Nucleus accumbens (tissue), 56 donors: ENCODE data around the gene LEF1.

Experiments used
- DNase-seq, 56 donors: peaks; one replicate each; lab custom pipeline; 2025; lab: John Stamatoyannopoulos, UW

LEF1 gene

DNA sequence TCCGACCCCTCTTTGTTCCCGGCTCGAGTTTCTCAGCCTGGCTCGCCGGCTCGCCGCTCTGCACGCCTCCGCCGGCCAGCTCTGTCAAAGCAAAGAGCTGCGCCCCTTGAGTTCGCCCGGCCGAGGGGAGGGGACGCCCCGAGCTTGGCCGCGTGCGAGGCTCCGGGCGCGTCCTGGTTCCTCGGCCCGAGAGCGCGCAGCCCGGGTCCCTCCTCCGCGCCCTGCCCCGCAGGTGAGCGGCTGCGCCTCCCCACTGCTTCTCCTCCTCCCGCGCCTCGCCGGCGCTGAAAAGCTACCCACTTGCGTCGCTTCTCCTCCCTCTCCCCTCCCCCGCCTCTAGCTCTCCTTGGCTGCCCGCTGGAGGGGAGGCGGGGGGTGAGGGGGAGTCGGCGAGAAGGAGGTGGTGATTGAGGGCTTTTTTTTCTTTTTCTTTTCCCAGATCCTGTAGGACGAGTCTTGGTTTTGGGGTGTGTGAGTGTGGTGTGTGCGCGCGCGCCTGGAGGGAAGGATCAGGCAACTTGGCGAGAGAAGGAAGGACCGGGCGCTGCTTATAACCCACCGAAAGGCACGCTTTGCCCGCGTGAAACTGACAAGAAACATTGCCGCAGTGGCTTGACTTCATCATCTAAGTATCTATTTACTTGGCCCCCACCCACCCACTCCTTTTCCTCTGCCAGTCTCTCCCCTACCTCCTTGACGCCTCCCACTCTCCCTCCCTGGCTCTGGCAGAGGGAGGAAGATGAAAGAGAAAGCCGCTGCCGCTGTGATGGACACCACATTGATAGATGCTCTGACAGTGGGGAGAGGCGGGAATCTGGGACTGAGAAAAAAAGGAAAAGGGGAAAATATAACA is at the start of gene LEF1:
TSS of gene LEF1 (minus strand) at position 262 of the 853 bp plus-strand sequence. CDS start 1,165 bp downstream, outside the sequence.
- DNase-seq: no peak

DNA sequence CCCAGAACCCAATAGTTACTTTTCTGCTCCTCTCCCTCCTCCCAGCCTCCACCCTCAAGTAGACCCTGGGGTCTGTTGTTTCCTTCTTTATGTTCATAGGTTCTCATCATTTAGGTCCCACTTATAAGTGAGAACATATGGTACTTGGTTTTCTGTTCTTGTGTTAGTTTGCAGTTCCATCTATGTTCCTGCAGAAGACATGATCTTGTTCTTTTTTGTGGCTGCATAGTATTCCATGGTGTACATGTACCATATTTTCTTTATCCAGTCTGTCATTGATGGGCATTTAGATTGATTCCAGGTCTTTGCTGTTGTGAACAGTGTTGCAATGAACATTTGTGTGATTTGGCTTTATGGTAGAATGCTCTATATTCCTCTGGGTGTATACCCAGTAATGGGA is 47.8 kb upstream of the LEF1 start:
- DNase-seq: no peak

DNA sequence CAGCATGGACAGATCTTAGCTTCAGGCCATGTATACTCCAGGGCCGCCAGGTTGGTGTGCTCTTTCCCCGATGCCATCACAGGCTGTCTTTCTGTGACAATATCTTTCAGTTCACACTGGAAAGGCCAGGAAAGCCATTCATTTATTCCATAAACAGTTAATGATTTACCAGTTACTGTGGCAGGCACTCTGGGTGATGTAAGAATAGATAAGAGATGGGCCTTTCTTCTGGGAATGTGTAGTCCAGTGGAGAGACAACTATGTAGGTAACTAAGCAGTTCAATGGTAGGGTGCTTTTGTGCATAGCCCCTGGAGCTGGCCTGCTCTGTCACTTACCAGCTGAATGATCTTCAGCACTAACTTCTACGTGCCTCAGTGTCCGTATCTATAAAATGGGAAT is 46.3 kb upstream of the LEF1 start:
- no peak for DNase-seq

DNA sequence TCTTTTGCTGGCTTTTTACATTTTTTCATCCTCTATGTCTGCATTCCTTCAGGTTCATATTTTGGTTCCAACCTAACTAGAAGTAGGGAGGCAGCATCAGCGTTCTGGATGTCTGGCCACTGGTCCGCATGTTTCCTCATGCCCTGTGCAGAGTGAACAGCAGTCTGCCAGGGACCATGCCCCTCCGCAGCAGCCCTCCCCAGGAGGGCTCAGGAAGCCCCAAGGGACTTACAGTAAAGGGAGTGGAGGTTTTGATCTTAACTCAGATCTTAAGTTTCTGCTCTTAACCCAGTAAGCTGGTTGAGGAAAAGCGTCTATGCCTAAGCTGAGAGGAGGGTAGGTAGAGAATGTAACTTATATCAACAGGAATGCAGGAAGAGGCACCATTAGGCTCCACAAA is 45.0 kb upstream of the LEF1 start:
- DNase-seq: no peak

DNA sequence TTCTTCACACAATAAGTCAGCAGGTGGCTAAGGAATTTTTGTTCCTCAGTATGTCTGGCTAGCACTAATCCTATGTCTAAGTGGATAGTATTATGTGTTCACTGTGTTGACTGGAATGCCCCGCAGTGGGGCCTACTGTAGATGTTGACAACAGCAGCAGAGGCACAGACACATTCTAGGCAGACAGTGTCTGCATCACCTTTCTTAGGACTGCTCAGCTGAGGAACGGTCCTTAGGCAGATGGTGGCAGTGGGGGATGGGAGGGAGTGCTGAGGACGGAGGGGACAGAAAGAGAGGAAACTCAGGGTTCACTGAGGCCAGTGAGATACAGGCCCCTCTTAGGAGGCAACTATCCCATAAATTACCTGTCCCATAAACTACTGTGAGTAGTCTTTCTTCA is 44.6 kb upstream of the LEF1 start:
- DNase-seq: no peak

DNA sequence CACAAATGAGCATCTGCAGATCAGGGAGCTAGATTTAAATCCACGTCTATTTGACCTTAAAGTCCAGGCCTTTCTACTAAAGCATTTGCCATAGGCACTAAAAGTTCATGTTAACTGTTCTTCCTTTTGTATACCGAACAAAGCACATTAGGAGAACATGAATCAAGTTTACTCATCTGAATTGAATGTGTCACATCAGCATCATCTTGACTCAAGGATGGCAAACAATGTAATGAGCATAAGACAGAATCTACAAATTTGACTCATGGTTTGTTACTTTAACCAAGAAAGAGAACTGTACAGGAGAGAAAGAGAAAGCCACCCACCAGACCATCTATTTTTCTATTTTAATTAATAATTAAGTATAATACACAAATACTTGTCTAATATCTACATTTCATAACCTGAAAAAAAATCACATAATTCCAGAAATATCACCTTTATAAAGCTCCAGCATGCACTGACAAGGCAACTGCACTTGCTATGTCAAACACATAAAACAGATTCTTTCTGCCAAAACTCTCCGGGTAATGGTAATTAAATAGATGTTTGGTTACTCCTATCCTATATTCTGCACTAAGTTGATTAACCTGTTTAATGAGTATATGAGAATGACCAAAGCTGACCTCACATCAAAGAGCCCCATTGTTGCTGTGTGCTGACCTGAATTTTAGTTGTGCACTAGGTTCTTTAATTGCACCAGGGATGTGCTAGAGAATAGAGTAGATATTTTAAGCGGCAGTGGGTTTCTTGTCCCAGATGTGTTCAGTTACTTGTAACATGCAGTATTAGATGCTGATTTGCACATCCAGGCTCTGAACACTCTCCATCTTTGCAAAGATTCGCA is 42.5 kb upstream of the LEF1 start:
- DNase-seq: no peak

DNA sequence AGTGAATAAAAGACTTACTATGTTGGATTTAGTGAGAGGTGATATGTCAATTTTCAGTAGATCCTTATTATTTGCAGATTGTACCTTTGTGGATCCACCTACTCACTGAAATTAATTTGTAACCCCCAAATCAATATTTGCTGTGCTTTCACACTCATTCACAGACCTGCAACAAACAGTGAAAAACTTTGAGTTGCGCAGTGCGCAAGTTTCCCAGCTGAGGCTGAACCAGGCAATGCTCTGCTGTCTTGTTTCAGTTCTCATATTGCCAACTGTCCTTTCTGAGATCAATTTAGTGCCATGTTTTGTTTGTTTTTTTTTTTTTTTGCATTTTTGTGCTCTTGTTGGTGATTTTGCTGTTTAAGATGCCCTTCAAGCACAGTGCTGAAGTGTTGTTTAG is 40.8 kb upstream of the LEF1 start:
- no peak for DNase-seq

DNA sequence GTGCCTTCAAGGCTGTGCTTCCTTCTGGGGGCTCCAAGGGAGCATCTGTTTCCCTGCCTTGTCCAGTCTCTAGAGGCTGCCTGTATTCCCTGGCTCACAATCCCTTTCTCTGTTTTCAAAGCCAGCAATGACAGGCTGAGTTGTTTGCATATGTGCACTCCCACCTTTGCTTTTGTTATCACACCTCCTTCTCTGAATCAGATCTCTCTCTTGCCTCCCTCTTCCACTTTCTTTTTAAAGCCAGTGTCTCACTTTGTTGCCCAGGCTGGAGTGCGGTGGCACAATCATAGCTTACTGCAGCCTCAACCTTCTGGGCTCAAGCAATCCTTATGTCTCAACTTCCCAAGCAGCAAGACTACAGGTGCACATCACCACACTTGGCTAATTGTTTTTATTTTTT is 37.1 kb upstream of the LEF1 start:
- no peak for DNase-seq

DNA sequence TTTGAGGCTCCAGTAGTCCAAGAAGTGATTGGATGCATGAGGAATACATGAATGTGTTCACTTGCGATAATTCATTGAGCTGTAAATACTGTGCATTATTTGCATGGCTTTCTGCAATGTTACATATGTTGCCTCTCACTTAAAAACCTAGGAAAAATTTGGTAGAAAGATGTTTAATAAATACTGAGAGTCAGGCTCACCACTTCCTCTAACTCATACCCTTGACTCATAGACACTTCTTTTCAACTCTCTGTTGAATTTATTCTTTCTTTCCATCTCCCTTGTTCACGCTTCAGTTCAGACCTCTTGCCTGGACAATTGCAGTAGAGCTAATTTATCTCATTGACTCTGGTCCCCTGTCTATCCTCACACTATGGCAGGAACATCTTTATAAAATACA is 35.8 kb upstream of the LEF1 start:
- DNase-seq: no peak

DNA sequence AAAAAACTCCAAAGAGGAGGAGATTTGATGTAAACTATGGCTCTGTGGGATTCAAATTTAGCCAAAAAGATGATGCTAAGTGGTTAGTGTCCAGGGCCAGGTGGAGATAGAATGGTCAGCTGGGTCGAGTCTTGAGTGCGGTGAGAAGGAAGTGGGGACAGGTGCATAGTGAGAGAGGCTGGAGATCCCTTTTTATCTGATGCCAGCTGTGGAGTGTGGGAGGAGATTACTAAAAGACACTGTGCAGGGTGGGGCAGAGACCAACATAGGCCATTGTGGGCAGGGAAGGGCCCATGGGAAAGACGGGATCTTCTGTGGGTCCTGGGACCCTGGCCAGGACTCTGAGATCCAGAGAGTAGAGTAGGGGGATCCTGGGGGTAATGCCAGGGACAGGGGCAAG is 34.6 kb upstream of the LEF1 start:
- no peak for DNase-seq

DNA sequence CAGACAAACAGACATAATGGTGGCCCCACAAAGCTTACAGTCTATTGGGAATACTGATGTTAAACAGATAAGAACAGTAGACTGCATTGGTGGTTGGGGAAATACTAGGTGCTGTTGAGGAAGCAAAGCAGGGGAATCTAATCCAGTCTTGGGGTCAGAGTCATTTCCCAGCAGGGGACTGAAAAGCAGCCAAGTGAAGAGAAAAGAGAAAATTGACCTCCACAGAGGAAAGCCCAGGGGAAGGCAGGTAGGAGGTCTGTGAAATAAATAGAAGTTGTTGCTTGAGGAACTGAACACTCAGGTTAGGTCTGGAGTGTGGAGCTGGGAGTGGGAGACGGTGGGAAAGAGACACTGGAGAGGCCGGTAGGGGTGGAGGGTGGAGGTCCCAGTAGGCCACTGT is 33.0 kb upstream of the LEF1 start:
- no peak for DNase-seq

DNA sequence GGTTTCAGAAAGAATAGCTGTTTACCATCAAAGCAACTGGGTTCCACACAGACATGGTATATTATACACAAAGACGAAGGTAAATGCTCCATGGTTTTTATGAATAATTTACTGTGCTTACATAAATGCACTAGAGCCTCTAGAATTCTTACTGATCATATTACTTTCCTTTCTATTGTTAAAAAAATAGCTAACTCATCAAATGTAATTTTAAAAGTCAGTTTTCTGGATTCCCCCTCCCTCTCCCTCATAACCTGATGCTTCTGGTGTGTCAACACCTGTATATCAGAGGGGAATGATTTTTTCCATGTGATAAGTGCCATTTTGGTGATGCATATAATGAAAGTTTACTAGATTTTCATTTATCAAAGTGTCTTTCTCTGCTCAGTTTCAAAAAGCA is 31.1 kb upstream of the LEF1 start:
- DNase-seq: no peak

DNA sequence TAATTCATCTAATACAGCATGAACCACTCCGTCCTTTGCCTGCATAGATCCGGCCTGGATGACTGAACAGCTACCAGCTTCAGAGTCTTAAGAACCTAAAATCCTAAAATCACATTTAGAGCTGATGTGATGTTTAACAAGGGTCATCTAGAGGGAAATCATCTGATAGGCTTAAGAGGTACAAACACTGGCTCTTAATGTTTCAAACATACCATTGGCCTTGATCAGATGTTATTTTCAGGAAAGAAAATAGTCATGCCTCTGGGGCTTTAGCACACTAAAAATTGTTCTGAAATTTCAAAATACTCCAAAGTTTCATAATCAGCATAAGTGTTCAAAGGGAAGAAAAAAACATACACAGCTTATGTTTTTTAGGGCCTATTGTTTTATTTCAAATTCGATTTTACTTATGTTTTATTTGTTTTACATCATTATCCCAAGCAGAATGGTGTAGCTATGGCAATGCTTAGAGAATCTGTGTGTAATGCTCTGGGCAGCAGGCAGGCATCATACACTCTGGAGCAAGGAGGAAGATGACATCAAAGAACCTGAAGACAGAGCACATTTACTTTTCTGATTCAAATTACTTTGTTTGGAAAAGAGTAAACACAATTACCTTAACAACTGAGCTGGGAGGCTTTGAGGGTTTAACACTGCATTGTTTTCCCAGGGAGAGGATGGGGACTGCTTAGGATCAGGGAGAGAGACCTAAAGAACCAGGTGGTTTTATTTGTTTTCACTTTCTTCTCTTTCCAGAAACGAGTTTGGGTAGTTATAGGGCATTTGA is 25.3 kb upstream of the LEF1 start:
- no peak for DNase-seq

DNA sequence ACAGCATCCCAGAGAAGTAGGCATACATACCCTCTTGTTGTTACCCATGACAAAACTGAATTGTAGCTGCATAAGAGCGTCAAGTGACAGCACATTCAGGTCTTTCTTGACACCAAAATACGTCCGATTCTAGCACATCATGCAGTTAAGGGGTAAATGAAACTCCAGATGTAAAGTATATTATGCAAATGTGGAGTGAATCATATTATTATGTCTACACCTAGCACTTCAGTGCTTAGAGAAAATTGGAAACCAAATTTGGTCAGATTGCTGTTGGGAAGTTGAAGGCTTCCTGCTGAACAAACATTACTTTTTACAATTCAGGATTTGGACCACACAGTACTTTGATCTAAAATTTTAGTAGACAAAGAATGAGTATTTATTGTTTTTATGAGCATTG is 24.2 kb upstream of the LEF1 start:
- no peak for DNase-seq

DNA sequence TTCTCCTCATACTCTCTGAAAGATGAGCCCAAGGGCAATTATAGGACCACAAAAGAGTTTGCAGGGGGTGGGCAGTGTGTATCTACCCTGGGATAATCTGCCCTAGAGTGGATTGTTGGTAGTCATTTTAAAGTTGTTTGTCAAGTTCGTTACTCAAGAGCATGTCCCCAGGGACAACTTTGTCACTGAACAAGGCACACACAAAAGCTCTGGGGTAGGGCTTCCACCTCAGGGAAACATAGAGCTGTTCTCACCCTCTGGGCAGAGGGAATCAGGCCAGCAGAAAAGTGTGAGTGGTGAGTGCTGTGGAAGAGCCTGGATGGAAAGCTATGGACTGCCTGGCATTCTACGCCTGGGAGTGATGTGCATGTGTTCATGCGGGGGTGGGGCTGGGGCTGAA is 23.3 kb upstream of the LEF1 start:
- DNase-seq: no peak

DNA sequence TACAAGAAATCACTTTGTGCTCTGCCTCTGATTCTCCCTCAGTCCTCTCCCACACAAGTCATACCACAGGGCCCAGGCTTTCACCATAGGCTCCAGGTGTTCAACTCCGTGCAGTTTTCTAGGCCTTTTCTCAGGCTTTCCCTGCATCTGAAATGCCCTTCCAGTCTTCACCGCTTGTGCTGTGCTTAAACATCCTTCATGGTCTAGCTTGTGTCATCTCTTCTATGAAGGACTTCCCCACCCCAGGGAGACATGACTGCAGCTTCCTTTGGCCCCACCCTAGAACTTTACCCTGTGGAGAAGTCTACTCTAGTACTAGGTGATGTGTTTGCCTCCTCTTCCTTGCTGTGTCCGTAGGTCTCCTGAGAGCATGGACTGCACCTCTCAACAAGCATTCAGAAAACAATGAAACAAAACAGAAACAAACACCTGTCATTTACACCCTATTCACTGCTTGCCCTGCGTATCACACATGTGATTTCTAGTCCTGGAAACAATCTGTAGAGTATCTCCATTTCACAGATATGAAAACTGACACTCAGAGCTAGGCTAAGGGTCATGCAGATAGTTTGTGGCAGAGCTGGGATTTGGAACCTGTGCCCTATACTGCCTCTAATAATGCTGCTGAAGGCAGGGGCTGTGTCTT is 22.7 kb upstream of the LEF1 start:
- no peak for DNase-seq

DNA sequence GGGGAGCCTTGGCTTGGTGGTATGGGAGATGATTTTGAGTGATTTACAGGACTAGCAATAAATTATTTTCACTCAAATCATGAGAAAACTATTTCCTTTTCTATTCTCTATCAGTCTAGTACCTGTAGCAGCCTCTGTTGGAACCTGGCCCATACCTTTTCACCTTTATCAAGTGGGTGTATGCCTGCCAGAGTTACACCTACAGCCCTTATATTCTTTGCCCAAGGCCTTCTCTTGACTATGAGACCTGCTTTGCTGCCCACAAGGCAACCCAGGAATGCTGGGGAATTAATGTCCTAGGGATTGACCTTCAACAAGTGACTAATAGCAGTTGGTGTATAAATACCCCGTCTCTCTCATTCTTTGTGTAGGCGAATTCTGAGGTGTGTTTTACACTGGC is 20.0 kb upstream of the LEF1 start:
- no peak for DNase-seq

DNA sequence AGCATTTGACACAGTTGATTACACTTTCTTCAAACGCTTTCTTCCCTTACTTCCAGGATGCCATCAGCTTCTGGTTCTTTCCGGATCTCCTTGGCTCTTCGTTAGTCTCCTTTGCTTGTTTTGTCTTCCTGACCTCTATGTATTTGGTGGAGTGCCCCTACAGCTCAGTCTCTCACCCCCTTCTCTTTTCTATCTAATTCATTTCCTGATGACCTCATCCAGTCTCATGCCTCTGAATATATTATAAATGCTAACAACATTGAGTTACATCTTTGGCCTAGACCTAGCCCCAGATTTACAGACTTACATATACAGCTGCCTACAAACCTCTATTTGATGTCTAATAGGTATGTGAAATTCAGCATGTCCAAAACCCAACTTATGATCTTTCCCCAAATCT is 16.5 kb upstream of the LEF1 start:
- DNase-seq: no peak

DNA sequence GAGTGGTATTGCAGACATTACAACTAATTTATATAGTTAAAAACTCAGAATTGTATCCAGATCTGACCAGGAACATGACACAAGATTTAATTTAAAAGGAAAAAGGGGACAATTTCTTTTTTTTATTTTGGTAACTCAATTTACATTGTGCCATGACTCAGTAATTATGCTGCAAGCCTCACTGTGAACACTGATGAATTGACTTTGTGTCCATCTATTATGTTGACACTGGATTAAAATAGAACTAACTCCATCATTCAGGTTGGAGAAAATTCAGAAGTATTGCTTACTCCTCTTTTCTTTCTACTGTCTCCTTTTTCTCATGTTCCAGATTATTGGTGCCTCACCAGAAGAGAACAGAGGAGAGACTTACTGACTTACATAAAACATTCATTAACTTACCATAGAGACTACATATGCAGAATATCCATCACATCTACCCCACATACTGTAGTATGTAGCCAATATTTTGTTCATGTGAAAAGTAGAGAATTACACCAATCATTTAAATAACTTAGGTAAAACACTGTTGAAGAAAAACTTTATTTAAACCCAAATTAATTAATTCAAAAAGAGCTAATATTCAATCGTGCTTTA is 15.8 kb upstream of the LEF1 start:
- DNase-seq: no peak

DNA sequence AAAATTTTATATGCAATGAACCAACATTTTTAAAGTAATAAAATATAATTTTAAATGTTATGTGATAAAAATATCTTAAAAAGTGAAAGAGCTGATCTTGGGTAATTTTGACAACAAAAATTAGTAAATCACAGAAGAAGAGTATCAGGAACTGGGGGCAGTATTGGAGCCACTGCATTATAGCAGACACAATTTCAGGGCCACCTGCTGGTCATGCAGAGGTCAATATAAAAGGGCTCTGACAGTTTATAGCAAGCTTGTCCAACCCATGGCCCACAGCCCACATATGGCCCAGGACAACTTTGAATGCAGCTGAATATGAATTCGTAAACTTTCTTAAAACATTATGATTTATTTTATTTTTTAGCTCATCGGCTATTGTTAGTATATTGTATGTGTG is 13.0 kb upstream of the LEF1 start:
- DNase-seq: no peak
